K562 (cell line): Measurements from ENCODE around the gene NFKB2. TPM values are rescaled to one million over a fixed set of nuclear protein-coding genes. Genes with fewer than 3 reads are reported as not detected.

Experiments used
- ARID1B ChIP-seq: fragments of 450-650 bp; IDR thresholded peaks from 2 replicates; pipeline ENCODE4 v1.6.1; 2016; ENCODE audit warnings: antibody characterized with exemption, mild to moderate bottlenecking, inconsistent platforms
- CBFA2T2 ChIP-seq: fragments of 450-650 bp; conservative IDR thresholded peaks from 2 replicates; pipeline ENCODE4 v1.6.1; 2017; ENCODE audit warnings: mild to moderate bottlenecking
- CBFA2T3 ChIP-seq: fragments of 450-650 bp; IDR thresholded peaks from 2 replicates; pipeline ENCODE4 v1.6.1; 2017
- GABPB1 ChIP-seq: sonication (generic); formaldehyde crosslinking; IDR thresholded peaks from 2 replicates; pipeline ENCODE4 v1.8.0; 2022; ENCODE audit warnings: mild to moderate bottlenecking, missing genetic modification reagents
- HMGN3 ChIP-seq: IDR thresholded peaks from 2 replicates; pipeline ENCODE4 v1.6.1; 2011; ENCODE audit warnings: borderline replicate concordance, low read depth, mild to moderate bottlenecking, mixed read lengths, low read length; ENCODE audit not compliant: insufficient read length; ENCODE audit errors: extremely low read depth
- PHF20 ChIP-seq: fragments of 450-650 bp; IDR thresholded peaks from 2 replicates; pipeline ENCODE4 v1.6.1; 2018; ENCODE audit not compliant: partially characterized antibody
- SOX6 ChIP-seq: fragments of 450-650 bp; IDR thresholded peaks from 2 replicates; pipeline ENCODE4 v1.6.1; 2014; ENCODE audit warnings: mild to moderate bottlenecking
- STAT5A ChIP-seq: IDR thresholded peaks from 2 replicates; pipeline ENCODE4 v1.6.1; 2012; ENCODE audit warnings: low read length, inconsistent platforms, borderline replicate concordance
- polyA plus RNA-seq, 8 experiments: library from polyadenylated mRNA; depleted of rRNA in 4 of 8; stranded (reverse) in 5 of 8; unstranded in 3 of 8; fragments of >200 nt; fragmentation: Nextera tagmentation in 2 of 8; fragmentation: Illumina TruSeq in 1 of 8; extraction: Ambion mirVana in 2 of 8; extraction: Trizol in 1 of 8; gene quantifications; 2 replicates each; pipeline versions ENCODE4 v1.2.1 to v1.2.3, GENCODE V29; 2011 to 2014; ENCODE audit warnings: inconsistent platforms in 1 of 8, missing spikeins in 1 of 8
- total RNA-seq, 7 experiments: library from RNA; depleted of rRNA in 6 of 7; stranded (reverse); fragments of >200 nt in 6 of 7; fragmentation: Illumina TruSeq in 2 of 7; extraction: Trizol in 2 of 7; gene quantifications; 2 replicates each; pipeline versions ENCODE4 v1.2.1 to v1.2.3, GENCODE V29; 2011 to 2021; ENCODE audit warnings: low replicate concordance in 1 of 7
- TF ChIP-seq, protein P1 (sequence below), 2 experiments: fragments of 450-650 bp in 1 of 2; sonication (generic) in 1 of 2; formaldehyde crosslinking in 1 of 2; IDR thresholded peaks; 2 replicates each; pipeline versions ENCODE4 v1.7.1 to v1.9.0; 2016 to 2022; ENCODE audit warnings: inconsistent platforms in 1 of 2, mild to moderate bottlenecking in 1 of 2, missing genetic modification reagents in 1 of 2
- TF ChIP-seq, protein P2 (sequence below): sonication (generic); formaldehyde crosslinking; IDR thresholded peaks from 2 replicates; pipeline ENCODE4 v1.8.1; 2022; ENCODE audit warnings: missing genetic modification reagents

Gene NFKB2
- total and polyA plus RNA-seq, 9 of the 15 experiments (the other 6 are each of a cell fraction or from before 2014, with no cell fraction given) = 0.07 to 20.3 (median 7.9) TPM

DNA sequence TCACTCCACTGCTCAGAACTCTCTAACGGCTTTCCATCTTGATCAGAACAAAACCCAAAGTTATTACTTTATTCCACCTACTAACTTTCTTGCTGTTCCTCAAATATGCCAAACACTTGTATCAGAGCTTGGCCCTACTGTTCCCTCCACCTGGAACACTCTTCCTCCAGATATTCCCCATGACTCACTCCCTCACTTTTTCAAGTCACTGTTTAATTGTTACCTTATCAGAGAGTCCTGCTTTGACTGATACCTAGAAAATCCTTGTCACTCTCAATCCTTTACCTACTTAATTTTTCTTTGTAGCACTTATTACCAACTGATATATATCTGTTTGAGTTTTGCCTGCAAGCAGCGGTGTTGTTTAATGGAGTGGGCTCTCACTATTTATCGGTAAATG, 5.6 kb upstream of the NFKB2 start (continued):
- TF ChIP-seq, protein P1, sequence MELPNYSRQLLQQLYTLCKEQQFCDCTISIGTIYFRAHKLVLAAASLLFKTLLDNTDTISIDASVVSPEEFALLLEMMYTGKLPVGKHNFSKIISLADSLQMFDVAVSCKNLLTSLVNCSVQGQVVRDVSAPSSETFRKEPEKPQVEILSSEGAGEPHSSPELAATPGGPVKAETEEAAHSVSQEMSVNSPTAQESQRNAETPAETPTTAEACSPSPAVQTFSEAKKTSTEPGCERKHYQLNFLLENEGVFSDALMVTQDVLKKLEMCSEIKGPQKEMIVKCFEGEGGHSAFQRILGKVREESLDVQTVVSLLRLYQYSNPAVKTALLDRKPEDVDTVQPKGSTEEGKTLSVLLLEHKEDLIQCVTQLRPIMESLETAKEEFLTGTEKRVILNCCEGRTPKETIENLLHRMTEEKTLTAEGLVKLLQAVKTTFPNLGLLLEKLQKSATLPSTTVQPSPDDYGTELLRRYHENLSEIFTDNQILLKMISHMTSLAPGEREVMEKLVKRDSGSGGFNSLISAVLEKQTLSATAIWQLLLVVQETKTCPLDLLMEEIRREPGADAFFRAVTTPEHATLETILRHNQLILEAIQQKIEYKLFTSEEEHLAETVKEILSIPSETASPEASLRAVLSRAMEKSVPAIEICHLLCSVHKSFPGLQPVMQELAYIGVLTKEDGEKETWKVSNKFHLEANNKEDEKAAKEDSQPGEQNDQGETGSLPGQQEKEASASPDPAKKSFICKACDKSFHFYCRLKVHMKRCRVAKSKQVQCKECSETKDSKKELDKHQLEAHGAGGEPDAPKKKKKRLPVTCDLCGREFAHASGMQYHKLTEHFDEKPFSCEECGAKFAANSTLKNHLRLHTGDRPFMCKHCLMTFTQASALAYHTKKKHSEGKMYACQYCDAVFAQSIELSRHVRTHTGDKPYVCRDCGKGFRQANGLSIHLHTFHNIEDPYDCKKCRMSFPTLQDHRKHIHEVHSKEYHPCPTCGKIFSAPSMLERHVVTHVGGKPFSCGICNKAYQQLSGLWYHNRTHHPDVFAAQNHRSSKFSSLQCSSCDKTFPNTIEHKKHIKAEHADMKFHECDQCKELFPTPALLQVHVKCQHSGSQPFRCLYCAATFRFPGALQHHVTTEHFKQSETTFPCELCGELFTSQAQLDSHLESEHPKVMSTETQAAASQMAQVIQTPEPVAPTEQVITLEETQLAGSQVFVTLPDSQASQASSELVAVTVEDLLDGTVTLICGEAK (IDR thresholded peaks at IDR 0.05) = no peak
- TF ChIP-seq, protein P1 (CRISPR knock-in tag; IDR thresholded peaks at IDR 0.05) = no peak
- TF ChIP-seq STAT5A (no peak), SOX6 (0 out of 2 replicates have a peak, but pooled peaks have one; percentile 27), CBFA2T2 (peak; percentile 37; the same call in 1 of the 2 replicates), CBFA2T3 (peak; percentile 66), HMGN3 (no peak), PHF20 (no peak), ARID1B (peak; percentile 44; the same call in 1 of the 2 replicates), GABPB1 (CRISPR knock-in tag) (no peak)
- TF ChIP-seq, protein P2, sequence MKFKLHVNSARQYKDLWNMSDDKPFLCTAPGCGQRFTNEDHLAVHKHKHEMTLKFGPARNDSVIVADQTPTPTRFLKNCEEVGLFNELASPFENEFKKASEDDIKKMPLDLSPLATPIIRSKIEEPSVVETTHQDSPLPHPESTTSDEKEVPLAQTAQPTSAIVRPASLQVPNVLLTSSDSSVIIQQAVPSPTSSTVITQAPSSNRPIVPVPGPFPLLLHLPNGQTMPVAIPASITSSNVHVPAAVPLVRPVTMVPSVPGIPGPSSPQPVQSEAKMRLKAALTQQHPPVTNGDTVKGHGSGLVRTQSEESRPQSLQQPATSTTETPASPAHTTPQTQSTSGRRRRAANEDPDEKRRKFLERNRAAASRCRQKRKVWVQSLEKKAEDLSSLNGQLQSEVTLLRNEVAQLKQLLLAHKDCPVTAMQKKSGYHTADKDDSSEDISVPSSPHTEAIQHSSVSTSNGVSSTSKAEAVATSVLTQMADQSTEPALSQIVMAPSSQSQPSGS = no peak
